DND-41 (cell line): Measurements from ENCODE around the gene FOXP4.

ENCODE experiments used
- EZH2 ChIP-seq: IDR thresholded peaks from 3 replicates; pipeline ENCODE4 v1.6.1; 2012; ENCODE audit warnings: borderline replicate concordance, low read depth, mild to moderate bottlenecking, moderate library complexity, low read length, inconsistent platforms; ENCODE audit not compliant: severe bottlenecking
- TF ChIP-seq, protein P1 (sequence below): IDR thresholded peaks from 2 replicates; pipeline ENCODE4 v1.5.1; 2012; ENCODE audit warnings: borderline replicate concordance, low read length, moderate library complexity, mild to moderate bottlenecking; ENCODE audit not compliant: poor library complexity, severe bottlenecking; ENCODE audit errors: extremely low read depth

DNA sequence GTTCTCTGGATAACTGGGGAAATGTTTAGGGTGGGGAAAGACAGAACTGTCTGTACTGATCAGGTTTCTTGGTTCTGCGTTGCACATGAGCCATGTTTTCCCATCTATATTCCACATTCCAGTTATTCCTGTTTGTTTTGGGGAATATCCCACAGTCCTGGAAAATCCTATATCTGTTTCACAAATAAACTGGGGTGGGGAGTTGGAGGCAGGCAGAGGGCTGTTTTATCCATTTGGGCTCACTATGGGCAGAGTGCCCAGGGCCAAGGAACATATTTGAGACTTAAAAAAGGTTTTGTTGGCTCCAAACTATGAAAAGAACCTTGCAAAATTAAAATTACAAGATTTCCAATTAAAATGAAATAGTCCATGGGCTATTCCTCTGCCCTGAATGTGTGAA is 21.5 kb downstream of the FOXP4 start:
- TF ChIP-seq, protein P1, sequence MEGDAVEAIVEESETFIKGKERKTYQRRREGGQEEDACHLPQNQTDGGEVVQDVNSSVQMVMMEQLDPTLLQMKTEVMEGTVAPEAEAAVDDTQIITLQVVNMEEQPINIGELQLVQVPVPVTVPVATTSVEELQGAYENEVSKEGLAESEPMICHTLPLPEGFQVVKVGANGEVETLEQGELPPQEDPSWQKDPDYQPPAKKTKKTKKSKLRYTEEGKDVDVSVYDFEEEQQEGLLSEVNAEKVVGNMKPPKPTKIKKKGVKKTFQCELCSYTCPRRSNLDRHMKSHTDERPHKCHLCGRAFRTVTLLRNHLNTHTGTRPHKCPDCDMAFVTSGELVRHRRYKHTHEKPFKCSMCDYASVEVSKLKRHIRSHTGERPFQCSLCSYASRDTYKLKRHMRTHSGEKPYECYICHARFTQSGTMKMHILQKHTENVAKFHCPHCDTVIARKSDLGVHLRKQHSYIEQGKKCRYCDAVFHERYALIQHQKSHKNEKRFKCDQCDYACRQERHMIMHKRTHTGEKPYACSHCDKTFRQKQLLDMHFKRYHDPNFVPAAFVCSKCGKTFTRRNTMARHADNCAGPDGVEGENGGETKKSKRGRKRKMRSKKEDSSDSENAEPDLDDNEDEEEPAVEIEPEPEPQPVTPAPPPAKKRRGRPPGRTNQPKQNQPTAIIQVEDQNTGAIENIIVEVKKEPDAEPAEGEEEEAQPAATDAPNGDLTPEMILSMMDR: no peak
- no peak for TF ChIP-seq EZH2
